ENCODE data around the gene RBBP5.

The RBBP5 gene

DNA sequence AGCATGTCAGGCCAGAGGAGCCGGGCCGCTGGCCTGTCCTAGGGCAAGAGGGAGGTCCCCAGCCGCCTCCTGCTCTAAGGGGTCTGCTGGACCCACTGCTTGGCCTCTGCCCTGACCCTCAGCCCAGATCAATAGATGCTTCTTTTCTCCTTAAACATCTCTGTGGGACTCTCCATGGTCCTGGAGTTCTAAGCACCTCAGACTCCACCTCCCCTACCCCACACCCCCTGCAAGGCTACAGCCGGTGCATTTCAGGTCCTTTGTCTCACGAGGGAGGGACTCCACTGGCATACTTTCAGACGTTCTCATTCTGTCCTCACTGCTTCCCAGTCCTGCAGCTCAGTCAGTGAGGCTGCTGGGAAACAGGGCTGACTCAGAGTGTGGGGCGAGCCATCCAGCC lies 67.8 kb downstream of the RBBP5 start:
- FAIRE-seq (no peak), DNase-seq (ENCODE audit: insufficient read length, low spot score) (no peak)
- no peak for TF ChIP-seq POU2F2 (IDR thresholded peaks at IDR 0.05; ENCODE audit: low read depth, low read length)
- no peak for TF ChIP-seq POLR2AphosphoS5 (IDR thresholded peaks at IDR 0.05; ENCODE audit: low read depth, low read length)
- TF ChIP-seq POLR2A (IDR thresholded peaks at IDR 0.05; ENCODE audit: low read depth, low read length) = no peak
- no peak for TF ChIP-seq PAX5 (IDR thresholded peaks at IDR 0.05; ENCODE audit: insufficient read depth, low read length, severe bottlenecking)
- no peak for TF ChIP-seq TAF1 (IDR thresholded peaks at IDR 0.05; ENCODE audit: low read depth, low read length)
- TF ChIP-seq SPI1 (IDR thresholded peaks at IDR 0.05; ENCODE audit: low read depth, low read length) = no peak

DNA sequence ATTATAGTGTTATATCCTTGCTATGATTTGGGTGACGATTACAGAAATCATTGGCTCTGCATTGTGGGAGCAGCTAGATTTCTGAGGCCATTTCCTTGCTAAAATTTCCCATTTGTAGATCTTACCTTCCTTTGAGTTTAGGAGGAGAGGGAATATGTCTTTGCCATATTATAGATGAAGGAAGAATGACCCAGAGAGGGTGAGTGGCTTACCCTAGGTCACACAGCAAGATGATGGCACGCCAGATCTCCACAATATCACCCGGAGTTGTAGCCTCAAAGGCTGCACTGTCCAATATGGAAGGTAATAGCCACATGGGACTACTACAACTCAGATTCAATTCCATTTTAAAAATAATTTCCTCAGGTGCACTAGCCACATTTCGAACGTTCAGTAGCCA lies 68.5 kb downstream of the RBBP5 start:
- TF ChIP-seq POLR2AphosphoS5 (IDR thresholded peaks at IDR 0.05; ENCODE audit: low read depth, low read length) = no peak
- no peak for TF ChIP-seq PAX5 (IDR thresholded peaks at IDR 0.05; ENCODE audit: insufficient read depth, low read length, severe bottlenecking)
- TF ChIP-seq POU2F2 (IDR thresholded peaks at IDR 0.05; ENCODE audit: low read depth, low read length) = no peak
- no peak for TF ChIP-seq POLR2A (IDR thresholded peaks at IDR 0.05; ENCODE audit: low read depth, low read length)
- no peak for TF ChIP-seq TAF1 (IDR thresholded peaks at IDR 0.05; ENCODE audit: low read depth, low read length)
- no peak for TF ChIP-seq SPI1 (IDR thresholded peaks at IDR 0.05; ENCODE audit: low read depth, low read length)
- FAIRE-seq (no peak), DNase-seq (ENCODE audit: insufficient read length, low spot score) (no peak)

DNA sequence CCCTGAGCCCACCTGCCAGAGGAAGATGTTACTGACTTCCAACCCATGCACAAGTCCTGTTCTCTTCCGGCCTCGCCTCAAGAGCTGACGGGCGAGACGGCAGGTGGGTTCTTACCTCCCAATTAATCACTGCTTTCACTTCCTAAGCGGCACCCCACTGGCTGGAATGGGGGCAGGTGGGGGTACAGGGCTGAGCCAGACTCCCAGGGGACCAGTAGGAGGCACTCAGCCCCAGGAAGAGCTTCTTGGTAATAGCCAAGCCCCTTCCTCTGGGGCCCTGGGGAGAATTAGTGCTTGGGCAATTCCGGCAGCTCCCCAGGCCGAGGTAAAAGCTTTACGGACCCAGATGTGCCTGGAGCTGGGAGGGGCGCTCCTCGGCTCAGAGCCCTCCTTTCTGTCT lies 69.1 kb downstream of the RBBP5 start:
- DNase-seq (ENCODE audit: insufficient read length, low spot score) = no peak
- FAIRE-seq = no peak
- TF ChIP-seq TAF1 (IDR thresholded peaks at IDR 0.05; ENCODE audit: low read depth, low read length) (no peak), POLR2AphosphoS5 (IDR thresholded peaks at IDR 0.05; ENCODE audit: low read depth, low read length) (no peak), PAX5 (IDR thresholded peaks at IDR 0.05; ENCODE audit: insufficient read depth, low read length, severe bottlenecking) (no peak), POLR2A (IDR thresholded peaks at IDR 0.05; ENCODE audit: low read depth, low read length) (no peak)

DNA sequence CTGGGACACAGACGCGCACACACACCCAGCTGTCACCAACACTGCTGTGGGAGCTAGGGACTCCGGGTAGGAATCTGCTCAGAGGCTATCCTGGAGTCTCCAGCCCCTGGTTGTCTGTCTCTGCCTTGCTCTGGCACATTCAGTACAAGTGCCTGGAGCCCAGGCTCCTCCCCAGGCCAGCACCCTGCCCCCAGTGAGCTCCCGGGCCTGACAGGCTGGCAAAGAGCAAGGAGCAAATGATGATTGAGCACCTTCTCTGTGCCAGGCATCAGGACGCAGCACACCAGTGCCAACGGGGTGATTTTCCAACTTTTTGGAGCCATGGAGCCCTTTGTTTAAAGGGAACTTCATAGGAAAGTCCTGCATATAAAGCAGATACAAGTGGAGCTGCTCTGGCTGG lies 72.3 kb downstream of the RBBP5 start:
- no peak for DNase-seq (ENCODE audit: insufficient read length, low spot score)
- no peak for TF ChIP-seq POU2F2 (IDR thresholded peaks at IDR 0.05; ENCODE audit: low read depth, low read length)
- TF ChIP-seq POLR2A (IDR thresholded peaks at IDR 0.05; ENCODE audit: low read depth, low read length) = no peak
- no peak for TF ChIP-seq SPI1 (IDR thresholded peaks at IDR 0.05; ENCODE audit: low read depth, low read length)
- no peak for TF ChIP-seq TAF1 (IDR thresholded peaks at IDR 0.05; ENCODE audit: low read depth, low read length)
- no peak for TF ChIP-seq PAX5 (IDR thresholded peaks at IDR 0.05; ENCODE audit: insufficient read depth, low read length, severe bottlenecking)
- TF ChIP-seq POLR2AphosphoS5 (IDR thresholded peaks at IDR 0.05; ENCODE audit: low read depth, low read length) = no peak
- FAIRE-seq = no peak

DNA sequence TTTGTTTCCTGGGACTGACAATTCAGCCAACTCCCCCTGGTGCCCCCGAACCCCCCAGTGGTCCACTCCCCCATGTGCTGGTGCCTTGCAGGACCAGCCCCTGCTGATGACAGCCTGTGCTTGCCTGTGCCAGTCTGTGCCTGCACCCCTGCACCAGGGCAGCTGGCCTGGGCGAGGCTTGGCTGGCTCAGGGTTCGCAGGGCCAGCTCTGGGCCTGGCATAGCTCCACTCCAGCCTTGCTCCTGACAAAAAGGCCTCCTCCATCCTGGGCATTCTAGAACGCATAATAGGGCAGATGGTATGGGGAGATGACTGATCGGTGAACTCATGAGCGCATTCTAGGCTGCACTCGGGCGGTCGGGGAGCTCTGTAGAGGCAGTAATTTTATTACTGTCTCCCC lies 73.4 kb downstream of the RBBP5 start:
- no peak for DNase-seq (ENCODE audit: insufficient read length, low spot score)
- FAIRE-seq = no peak
- no peak for TF ChIP-seq SPI1 (IDR thresholded peaks at IDR 0.05; ENCODE audit: low read depth, low read length)
- no peak for TF ChIP-seq PAX5 (IDR thresholded peaks at IDR 0.05; ENCODE audit: insufficient read depth, low read length, severe bottlenecking)
- no peak for TF ChIP-seq POU2F2 (IDR thresholded peaks at IDR 0.05; ENCODE audit: low read depth, low read length)
- TF ChIP-seq POLR2AphosphoS5 (IDR thresholded peaks at IDR 0.05; ENCODE audit: low read depth, low read length) = no peak
- no peak for TF ChIP-seq POLR2A (IDR thresholded peaks at IDR 0.05; ENCODE audit: low read depth, low read length)
- TF ChIP-seq TAF1 (IDR thresholded peaks at IDR 0.05; ENCODE audit: low read depth, low read length) = no peak

DNA sequence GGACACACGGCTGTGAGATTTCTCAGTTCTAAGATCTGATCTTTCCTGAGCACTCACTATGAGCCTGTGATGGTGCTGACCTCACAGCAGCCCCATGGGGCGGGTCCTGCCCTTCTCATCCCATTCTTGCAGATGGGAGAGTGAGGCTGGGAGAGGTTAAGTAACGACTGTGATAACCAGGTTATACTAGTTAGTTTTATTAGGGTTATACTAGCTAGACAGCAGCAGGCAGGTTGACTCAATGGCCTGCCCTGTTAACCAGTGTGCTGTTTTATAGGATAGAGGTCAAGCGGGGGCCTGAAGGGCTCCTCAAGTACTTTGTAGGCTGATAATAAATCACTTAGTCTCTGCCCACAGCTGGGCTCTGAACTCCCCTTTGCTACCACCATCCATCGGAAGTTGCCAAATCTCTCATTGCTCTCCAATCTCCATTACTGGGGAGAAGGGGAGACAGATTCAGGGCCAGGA lies 74.0 kb downstream of the RBBP5 start:
- no peak for DNase-seq (ENCODE audit: insufficient read length, low spot score)
- no peak for FAIRE-seq
- TF ChIP-seq PAX5 (IDR thresholded peaks at IDR 0.05; ENCODE audit: insufficient read depth, low read length, severe bottlenecking) (no peak), POLR2AphosphoS5 (IDR thresholded peaks at IDR 0.05; ENCODE audit: low read depth, low read length) (no peak), TAF1 (IDR thresholded peaks at IDR 0.05; ENCODE audit: low read depth, low read length) (no peak), POLR2A (IDR thresholded peaks at IDR 0.05; ENCODE audit: low read depth, low read length) (no peak), SPI1 (IDR thresholded peaks at IDR 0.05; ENCODE audit: low read depth, low read length) (no peak), POU2F2 (IDR thresholded peaks at IDR 0.05; ENCODE audit: low read depth, low read length) (no peak)

DNA sequence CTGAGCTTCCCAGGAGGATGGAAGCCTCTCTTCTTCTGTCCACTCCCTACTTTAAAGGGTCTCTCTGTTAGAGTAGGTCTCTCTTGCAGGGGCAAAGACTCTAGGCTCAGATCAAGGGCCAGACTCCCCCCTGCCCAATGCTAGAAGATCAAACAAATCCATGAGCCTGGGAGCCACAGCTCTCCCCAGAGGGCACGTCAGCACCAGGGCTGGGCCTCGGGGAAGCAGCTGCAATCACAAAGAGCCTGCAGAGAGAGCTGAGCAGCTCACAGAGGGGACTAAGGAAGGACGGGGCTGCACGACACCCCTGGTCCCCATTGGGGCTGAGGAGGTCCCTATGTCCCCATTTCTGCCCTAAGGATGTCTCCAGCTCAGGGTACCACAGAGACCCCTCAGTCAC lies 74.9 kb downstream of the RBBP5 start:
- FAIRE-seq = no peak
- no peak for TF ChIP-seq POLR2AphosphoS5 (IDR thresholded peaks at IDR 0.05; ENCODE audit: low read depth, low read length)
- TF ChIP-seq POU2F2 (IDR thresholded peaks at IDR 0.05; ENCODE audit: low read depth, low read length) = no peak
- TF ChIP-seq PAX5 (IDR thresholded peaks at IDR 0.05; ENCODE audit: insufficient read depth, low read length, severe bottlenecking) = no peak
- TF ChIP-seq SPI1 (IDR thresholded peaks at IDR 0.05; ENCODE audit: low read depth, low read length) = no peak
- DNase-seq (ENCODE audit: insufficient read length, low spot score) = no peak

DNA sequence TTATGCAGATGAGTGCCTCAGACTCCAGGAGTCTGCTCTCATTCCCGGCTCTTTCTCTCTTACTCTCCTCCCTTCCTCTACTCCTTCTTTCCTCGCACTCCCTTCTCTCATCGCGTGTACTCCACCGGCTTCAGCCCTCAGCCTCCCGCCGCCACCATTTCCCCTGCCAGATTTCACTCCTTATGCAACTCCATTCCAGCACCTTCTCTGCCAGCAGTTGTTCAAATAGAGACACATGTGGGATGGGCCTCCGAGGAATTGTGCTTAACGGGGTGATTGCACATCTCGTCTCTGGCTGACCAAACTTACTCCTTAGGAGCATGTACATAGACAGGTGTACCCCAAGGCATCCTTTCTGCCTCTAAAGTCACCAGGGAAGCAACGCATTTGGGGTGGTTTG lies 76.6 kb downstream of the RBBP5 start:
- FAIRE-seq (no peak), DNase-seq (ENCODE audit: insufficient read length, low spot score) (no peak)
- TF ChIP-seq TAF1 (IDR thresholded peaks at IDR 0.05; ENCODE audit: low read depth, low read length) = no peak
- TF ChIP-seq POLR2AphosphoS5 (IDR thresholded peaks at IDR 0.05; ENCODE audit: low read depth, low read length) = no peak
- no peak for TF ChIP-seq PAX5 (IDR thresholded peaks at IDR 0.05; ENCODE audit: insufficient read depth, low read length, severe bottlenecking)
- TF ChIP-seq POU2F2 (IDR thresholded peaks at IDR 0.05; ENCODE audit: low read depth, low read length) = no peak
- no peak for TF ChIP-seq SPI1 (IDR thresholded peaks at IDR 0.05; ENCODE audit: low read depth, low read length)
- no peak for TF ChIP-seq POLR2A (IDR thresholded peaks at IDR 0.05; ENCODE audit: low read depth, low read length)

DNA sequence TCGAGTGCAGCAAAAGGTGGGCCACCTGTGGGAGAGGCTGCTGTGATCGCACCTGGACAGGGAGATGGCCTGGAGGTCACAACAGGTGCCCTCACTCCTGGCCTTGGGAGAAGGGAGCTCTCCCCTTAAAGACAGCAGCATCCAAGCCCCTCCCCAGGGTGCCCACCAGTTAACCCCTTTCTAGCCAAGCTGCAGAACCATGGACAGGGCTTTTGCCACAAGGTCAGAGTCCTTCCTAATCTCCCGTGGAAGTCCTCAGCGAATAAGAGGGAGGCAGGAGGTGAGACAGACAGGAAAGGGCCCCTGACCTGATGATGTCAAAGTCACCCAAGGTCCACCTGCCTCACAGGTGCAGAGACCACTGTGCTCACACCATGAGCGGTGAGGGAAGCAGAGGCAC lies 77.0 kb downstream of the RBBP5 start:
- TF ChIP-seq SPI1 (IDR thresholded peaks at IDR 0.05; ENCODE audit: low read depth, low read length) (no peak), PAX5 (IDR thresholded peaks at IDR 0.05; ENCODE audit: insufficient read depth, low read length, severe bottlenecking) (no peak), POLR2AphosphoS5 (IDR thresholded peaks at IDR 0.05; ENCODE audit: low read depth, low read length) (no peak), POLR2A (IDR thresholded peaks at IDR 0.05; ENCODE audit: low read depth, low read length) (no peak), POU2F2 (IDR thresholded peaks at IDR 0.05; ENCODE audit: low read depth, low read length) (no peak), TAF1 (IDR thresholded peaks at IDR 0.05; ENCODE audit: low read depth, low read length) (no peak)
- FAIRE-seq = no peak

DNA sequence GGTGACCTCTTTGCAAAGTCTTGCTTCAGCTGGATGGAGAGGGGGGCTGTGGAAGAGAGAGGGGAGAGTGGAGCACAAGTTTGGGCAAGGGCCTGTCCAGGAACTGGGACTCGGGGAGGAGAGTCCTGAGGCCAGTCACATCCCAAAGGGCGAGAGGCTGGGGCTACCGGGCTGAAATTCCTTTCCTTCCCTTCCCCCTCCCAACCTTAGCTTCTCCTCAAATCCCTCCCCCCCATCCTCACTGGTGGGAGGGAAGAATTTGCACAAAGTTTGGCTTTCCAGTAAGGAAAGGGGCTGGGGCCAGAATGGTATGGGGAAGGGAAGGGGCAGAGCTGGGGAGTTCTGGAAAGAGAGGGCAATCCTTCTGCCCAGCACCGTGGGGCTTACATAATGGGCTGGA lies 77.9 kb downstream of the RBBP5 start:
- no peak for TF ChIP-seq POLR2A (IDR thresholded peaks at IDR 0.05; ENCODE audit: low read depth, low read length)
- TF ChIP-seq SPI1 (IDR thresholded peaks at IDR 0.05; ENCODE audit: low read depth, low read length) = no peak
- TF ChIP-seq TAF1 (IDR thresholded peaks at IDR 0.05; ENCODE audit: low read depth, low read length) = no peak
- TF ChIP-seq POU2F2 (IDR thresholded peaks at IDR 0.05; ENCODE audit: low read depth, low read length) = no peak
- no peak for TF ChIP-seq POLR2AphosphoS5 (IDR thresholded peaks at IDR 0.05; ENCODE audit: low read depth, low read length)
- no peak for TF ChIP-seq PAX5 (IDR thresholded peaks at IDR 0.05; ENCODE audit: insufficient read depth, low read length, severe bottlenecking)
- DNase-seq (ENCODE audit: insufficient read length, low spot score) (no peak), FAIRE-seq (no peak)

More for the DNA sequence above, 77.0 kb downstream of the RBBP5 start:
- DNase-seq (ENCODE audit: insufficient read length, low spot score) = no peak
